Occipital lobe (tissue), 2 donors: Measurements from ENCODE around the gene KRI1. TPM values are rescaled to one million over a fixed set of nuclear protein-coding genes. Genes with fewer than 3 reads are reported as not detected.
"Not testable (repeated sequence)": the region's sequence is repeated elsewhere in the genome, so short reads cannot be mapped to it uniquely, and the experiment has no call there.

ENCODE experiments used
- DNase-seq: peaks from one replicate; lab custom pipeline; 2025; lab: John Stamatoyannopoulos, UW
- total RNA-seq: library from RNA; depleted of rRNA; stranded (reverse); fragments of >200 nt; gene quantifications from one replicate; pipeline ENCODE4 v1.2.3, GENCODE V29; 2014

KRI1 gene
- total RNA-seq, 1 donor from 2014 or later, result 4.1 TPM

GRCh38 chr19:10575011-10575716 lies 9.4 kb upstream of the KRI1 start:
- no peak for DNase-seq

- DNase-seq, result no peak
These were observed 8.7 kb upstream of the KRI1 start for GRCh38 chr19:10574462-10574861.

- not testable (repeated sequence) for DNase-seq
These were observed 8.0 kb upstream of the KRI1 start for GRCh38 chr19:10573793-10574192.

GRCh38 chr19:10568826-10569651 lies 3.2 kb upstream of the KRI1 start, which contains the start of gene CDKN2D:
CDKN2D (minus strand) TSS chr19:10568979; CDS start chr19:10568653, 326 bp downstream.
- peak; percentile 100 for DNase-seq

- no peak for DNase-seq
These were observed 2.4 kb upstream of the KRI1 start for GRCh38 chr19:10568062-10568825.

- no peak for DNase-seq
These were observed 1.8 kb upstream of the KRI1 start for GRCh38 chr19:10567656-10568055.

- DNase-seq, result no peak
These were observed 1.0 kb upstream of the KRI1 start for GRCh38 chr19:10566658-10567410.

- no peak for DNase-seq
These were observed 523 bp upstream of the KRI1 start for GRCh38 chr19:10566408-10566657.

- DNase-seq, result no peak
These were observed 713 bp downstream of the KRI1 start for GRCh38 chr19:10565028-10565566.

- no peak for DNase-seq
These were observed 3.2 kb downstream of the KRI1 start for GRCh38 chr19:10562609-10563008.

GRCh38 chr19:10560154-10560553 lies 5.7 kb downstream of the KRI1 start:
- DNase-seq, result no peak

- DNase-seq, result no peak
These were observed 8.1 kb downstream of the KRI1 start for GRCh38 chr19:10557603-10558197.

- no peak for DNase-seq
These were observed 10.2 kb downstream of the KRI1 start for GRCh38 chr19:10555610-10555973.

- DNase-seq, result no peak
These were observed 10.8 kb downstream of the KRI1 start for GRCh38 chr19:10554760-10555609.

- no peak for DNase-seq
These were observed 11.8 kb downstream of the KRI1 start for GRCh38 chr19:10553943-10554381.

GRCh38 chr19:10553087-10553667 lies 12.6 kb downstream of the KRI1 start:
- no peak for DNase-seq

GRCh38 chr19:10552510-10553053 lies 13.2 kb downstream of the KRI1 start:
- DNase-seq, result no peak

GRCh38 chr19:10551698-10552301 lies 14.0 kb downstream of the KRI1 start:
- no peak for DNase-seq

- not testable (repeated sequence) for DNase-seq
These were observed 14.8 kb downstream of the KRI1 start for GRCh38 chr19:10551006-10551405.
